Vagina (tissue), 2 donors: ENCODE measurements around the gene VAT1.

Experiments
- POLR2A ChIP-seq, 2 donors: fragments of 450-650 bp; IDR thresholded peaks; one replicate each; pipeline ENCODE4 v1.6.1; 2017; ENCODE audit warnings: antibody characterized with exemption in 2 of 2, mild to moderate bottlenecking in 2 of 2, moderate library complexity in 2 of 2
- POLR2AphosphoS5 ChIP-seq, 2 donors: sonication (generic); formaldehyde crosslinking; IDR thresholded peaks; one replicate each; pipeline ENCODE4 v1.9.0; 2017; ENCODE audit warnings: antibody characterized with exemption in 2 of 2, mild to moderate bottlenecking in 2 of 2, low read depth in 1 of 2; ENCODE audit not compliant: insufficient read depth in 1 of 2
- TF ChIP-seq, protein P1 (sequence below), 3 experiments: fragments of 450-650 bp in 2 of 3; fragments of 200-600 bp in 1 of 3; sonication (generic) in 1 of 3; IDR thresholded peaks; one replicate each; pipeline ENCODE4 v1.5.1; 2017 to 2019; ENCODE audit warnings: antibody characterized with exemption in 3 of 3, mild to moderate bottlenecking in 2 of 3, moderate library complexity in 2 of 3

DNA sequence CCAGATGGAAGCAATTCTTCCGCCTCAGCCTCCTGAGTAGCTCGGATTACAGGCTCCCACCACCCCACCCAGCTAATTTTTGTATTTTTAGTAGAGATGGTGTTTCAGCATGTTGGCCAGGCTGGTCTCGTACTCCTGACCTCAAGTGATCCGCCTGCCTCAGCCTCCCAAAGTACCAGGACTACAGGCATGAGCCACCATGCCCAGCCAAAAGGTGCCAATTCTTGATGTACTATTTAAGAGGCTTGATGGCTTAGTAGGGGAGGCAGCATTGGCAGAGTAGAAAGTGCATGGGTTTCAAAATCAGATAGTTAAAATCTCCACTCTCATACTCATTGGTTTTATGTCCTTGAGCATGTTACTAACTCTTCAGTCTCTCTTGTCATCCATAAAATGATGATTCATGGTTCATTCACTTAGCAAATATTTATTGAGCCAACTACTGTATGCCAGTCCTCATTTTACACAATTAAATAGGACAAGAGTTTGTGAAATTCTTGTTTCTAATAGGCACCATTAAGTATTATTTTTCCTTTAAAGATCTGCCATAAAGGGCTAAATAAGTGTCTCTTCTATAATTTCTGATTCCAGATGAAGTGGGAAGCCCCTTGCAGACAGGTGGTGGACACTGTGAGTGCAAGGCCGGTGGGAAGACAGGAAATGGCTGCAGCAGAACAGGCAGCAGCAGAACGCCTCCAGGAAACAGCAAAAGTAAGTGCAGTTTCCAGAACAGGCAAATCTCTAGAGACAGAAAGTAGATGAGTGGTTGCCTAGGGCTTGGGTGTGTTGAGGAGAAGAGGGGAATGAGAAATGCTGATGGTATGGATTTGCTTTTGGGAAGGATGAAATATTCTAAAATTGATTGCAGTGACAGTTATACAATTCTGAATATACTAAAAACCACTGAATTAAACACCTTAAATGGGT lies 32.2 kb downstream of the VAT1 start:
- TF ChIP-seq, protein P1, sequence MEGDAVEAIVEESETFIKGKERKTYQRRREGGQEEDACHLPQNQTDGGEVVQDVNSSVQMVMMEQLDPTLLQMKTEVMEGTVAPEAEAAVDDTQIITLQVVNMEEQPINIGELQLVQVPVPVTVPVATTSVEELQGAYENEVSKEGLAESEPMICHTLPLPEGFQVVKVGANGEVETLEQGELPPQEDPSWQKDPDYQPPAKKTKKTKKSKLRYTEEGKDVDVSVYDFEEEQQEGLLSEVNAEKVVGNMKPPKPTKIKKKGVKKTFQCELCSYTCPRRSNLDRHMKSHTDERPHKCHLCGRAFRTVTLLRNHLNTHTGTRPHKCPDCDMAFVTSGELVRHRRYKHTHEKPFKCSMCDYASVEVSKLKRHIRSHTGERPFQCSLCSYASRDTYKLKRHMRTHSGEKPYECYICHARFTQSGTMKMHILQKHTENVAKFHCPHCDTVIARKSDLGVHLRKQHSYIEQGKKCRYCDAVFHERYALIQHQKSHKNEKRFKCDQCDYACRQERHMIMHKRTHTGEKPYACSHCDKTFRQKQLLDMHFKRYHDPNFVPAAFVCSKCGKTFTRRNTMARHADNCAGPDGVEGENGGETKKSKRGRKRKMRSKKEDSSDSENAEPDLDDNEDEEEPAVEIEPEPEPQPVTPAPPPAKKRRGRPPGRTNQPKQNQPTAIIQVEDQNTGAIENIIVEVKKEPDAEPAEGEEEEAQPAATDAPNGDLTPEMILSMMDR (IDR thresholded peaks at IDR 0.05): no peak
- TF ChIP-seq POLR2AphosphoS5 (IDR thresholded peaks at IDR 0.05; ENCODE audit: insufficient read depth in 1 of 2, low read depth in 1 of 2) (no peak), POLR2A (IDR thresholded peaks at IDR 0.05) (no peak)
